Thyroid gland (tissue), 4 donors: ENCODE results near the gene XPNPEP2.

Experiments
- POLR2A ChIP-seq, 2 donors: fragments of 450-650 bp; IDR thresholded peaks; one replicate each; pipeline ENCODE4 v1.6.1; 2017; ENCODE audit warnings: antibody characterized with exemption in 2 of 2, mild to moderate bottlenecking in 2 of 2, moderate library complexity in 1 of 2
- TF ChIP-seq, protein P1 (sequence below), 6 experiments: fragments of 200-600 bp in 3 of 6; fragments of 450-650 bp in 3 of 6; sonication (generic) in 3 of 6; IDR thresholded peaks; one replicate each; pipeline ENCODE4 v1.5.1; 2016 to 2019; ENCODE audit warnings: antibody characterized with exemption in 6 of 6, mild to moderate bottlenecking in 2 of 6, inconsistent platforms in 1 of 6, moderate library complexity in 1 of 6

DNA sequence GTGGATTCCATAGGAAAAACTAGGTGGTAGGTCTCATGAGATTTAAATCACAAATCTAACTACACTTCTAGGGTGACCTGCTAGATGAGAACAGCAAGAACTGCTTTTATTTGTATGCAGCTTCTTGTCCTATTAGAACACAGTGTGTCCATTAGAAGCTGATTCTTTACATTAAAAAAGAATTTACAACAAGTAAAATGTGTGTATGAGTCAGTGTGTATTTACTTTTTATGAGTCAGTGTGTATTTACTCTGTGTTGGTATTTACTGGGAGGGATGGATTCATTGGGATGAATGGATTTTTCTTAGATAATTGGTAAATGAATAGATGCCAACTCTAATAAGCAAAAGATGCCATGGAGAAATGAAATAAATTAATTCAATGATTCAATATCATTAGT lies 40.6 kb upstream of the XPNPEP2 start:
- TF ChIP-seq, protein P1, sequence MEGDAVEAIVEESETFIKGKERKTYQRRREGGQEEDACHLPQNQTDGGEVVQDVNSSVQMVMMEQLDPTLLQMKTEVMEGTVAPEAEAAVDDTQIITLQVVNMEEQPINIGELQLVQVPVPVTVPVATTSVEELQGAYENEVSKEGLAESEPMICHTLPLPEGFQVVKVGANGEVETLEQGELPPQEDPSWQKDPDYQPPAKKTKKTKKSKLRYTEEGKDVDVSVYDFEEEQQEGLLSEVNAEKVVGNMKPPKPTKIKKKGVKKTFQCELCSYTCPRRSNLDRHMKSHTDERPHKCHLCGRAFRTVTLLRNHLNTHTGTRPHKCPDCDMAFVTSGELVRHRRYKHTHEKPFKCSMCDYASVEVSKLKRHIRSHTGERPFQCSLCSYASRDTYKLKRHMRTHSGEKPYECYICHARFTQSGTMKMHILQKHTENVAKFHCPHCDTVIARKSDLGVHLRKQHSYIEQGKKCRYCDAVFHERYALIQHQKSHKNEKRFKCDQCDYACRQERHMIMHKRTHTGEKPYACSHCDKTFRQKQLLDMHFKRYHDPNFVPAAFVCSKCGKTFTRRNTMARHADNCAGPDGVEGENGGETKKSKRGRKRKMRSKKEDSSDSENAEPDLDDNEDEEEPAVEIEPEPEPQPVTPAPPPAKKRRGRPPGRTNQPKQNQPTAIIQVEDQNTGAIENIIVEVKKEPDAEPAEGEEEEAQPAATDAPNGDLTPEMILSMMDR (IDR thresholded peaks at IDR 0.05), result no peak
- no peak for TF ChIP-seq POLR2A (IDR thresholded peaks at IDR 0.05)
